Measurements from ENCODE around the gene AFP.

- TF ChIP-seq CTCF (optimal IDR thresholded peaks at IDR 0.05 in 1 of 3, IDR thresholded peaks at IDR 0.05 in 1 of 3, conservative IDR thresholded peaks at IDR 0.05 in 1 of 3; ENCODE audit: extremely low read depth in 1 of 3, insufficient read depth in 2 of 3, low read length in 3 of 3) = no peak
- no peak for TF ChIP-seq EZH2 (IDR thresholded peaks at IDR 0.05; ENCODE audit: low read length)
Observed at GRCh38 chr4:73448448-73449203, 12.6 kb downstream of the AFP start.

Data from keratinocyte (primary cell).